ENCODE measurements around the gene TRMT61A.

GRCh38 chr14:103568952-103569351 lies 40.0 kb downstream of the TRMT61A start:
- TF ChIP-seq, protein P1, sequence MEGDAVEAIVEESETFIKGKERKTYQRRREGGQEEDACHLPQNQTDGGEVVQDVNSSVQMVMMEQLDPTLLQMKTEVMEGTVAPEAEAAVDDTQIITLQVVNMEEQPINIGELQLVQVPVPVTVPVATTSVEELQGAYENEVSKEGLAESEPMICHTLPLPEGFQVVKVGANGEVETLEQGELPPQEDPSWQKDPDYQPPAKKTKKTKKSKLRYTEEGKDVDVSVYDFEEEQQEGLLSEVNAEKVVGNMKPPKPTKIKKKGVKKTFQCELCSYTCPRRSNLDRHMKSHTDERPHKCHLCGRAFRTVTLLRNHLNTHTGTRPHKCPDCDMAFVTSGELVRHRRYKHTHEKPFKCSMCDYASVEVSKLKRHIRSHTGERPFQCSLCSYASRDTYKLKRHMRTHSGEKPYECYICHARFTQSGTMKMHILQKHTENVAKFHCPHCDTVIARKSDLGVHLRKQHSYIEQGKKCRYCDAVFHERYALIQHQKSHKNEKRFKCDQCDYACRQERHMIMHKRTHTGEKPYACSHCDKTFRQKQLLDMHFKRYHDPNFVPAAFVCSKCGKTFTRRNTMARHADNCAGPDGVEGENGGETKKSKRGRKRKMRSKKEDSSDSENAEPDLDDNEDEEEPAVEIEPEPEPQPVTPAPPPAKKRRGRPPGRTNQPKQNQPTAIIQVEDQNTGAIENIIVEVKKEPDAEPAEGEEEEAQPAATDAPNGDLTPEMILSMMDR (IDR thresholded peaks at IDR 0.05; ENCODE audit: poor library complexity, severe bottlenecking): no peak
- no peak for TF ChIP-seq RAD21 (conservative IDR thresholded peaks at IDR 0.05)

All from neural cell (in vitro differentiated cells).